ENCODE results near the gene TENM4.

DNA sequence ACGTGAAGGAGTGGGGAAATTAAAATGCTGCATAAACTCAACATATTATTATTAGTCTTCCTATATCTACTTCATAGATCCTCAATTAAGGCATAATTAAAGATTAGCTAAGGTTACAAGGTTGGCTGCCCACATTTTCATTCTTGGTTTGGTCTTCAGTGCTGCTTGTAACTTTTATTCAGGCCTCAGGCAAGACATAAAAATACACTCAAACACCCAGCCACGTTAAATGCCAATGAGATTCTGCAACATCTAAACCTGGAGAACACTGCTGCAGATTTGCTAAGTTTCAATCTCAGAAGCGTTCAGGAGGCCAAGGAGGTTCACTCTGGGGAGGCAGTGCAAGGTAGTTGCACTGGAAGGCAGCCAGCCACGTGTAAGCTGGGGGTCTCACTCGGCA, 507.5 kb downstream of the TENM4 start:
- TF ChIP-seq, protein P1, sequence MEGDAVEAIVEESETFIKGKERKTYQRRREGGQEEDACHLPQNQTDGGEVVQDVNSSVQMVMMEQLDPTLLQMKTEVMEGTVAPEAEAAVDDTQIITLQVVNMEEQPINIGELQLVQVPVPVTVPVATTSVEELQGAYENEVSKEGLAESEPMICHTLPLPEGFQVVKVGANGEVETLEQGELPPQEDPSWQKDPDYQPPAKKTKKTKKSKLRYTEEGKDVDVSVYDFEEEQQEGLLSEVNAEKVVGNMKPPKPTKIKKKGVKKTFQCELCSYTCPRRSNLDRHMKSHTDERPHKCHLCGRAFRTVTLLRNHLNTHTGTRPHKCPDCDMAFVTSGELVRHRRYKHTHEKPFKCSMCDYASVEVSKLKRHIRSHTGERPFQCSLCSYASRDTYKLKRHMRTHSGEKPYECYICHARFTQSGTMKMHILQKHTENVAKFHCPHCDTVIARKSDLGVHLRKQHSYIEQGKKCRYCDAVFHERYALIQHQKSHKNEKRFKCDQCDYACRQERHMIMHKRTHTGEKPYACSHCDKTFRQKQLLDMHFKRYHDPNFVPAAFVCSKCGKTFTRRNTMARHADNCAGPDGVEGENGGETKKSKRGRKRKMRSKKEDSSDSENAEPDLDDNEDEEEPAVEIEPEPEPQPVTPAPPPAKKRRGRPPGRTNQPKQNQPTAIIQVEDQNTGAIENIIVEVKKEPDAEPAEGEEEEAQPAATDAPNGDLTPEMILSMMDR (IDR thresholded peaks at IDR 0.05): no peak
- TF ChIP-seq POLR2AphosphoS2 (conservative IDR thresholded peaks at IDR 0.05; ENCODE audit: low read length) (no peak), POLR2A (IDR thresholded peaks at IDR 0.05; ENCODE audit: low read length) (no peak), GATA3 (IDR thresholded peaks at IDR 0.05; ENCODE audit: borderline replicate concordance) (no peak), MAFK (IDR thresholded peaks at IDR 0.05; ENCODE audit: partially characterized antibody) (no peak), REST (IDR thresholded peaks at IDR 0.05) (no peak), EP300 (IDR thresholded peaks at IDR 0.05) (no peak), CHD2 (IDR thresholded peaks at IDR 0.05; ENCODE audit: low read length, partially characterized antibody) (no peak)
- TF ChIP-seq, protein P2, sequence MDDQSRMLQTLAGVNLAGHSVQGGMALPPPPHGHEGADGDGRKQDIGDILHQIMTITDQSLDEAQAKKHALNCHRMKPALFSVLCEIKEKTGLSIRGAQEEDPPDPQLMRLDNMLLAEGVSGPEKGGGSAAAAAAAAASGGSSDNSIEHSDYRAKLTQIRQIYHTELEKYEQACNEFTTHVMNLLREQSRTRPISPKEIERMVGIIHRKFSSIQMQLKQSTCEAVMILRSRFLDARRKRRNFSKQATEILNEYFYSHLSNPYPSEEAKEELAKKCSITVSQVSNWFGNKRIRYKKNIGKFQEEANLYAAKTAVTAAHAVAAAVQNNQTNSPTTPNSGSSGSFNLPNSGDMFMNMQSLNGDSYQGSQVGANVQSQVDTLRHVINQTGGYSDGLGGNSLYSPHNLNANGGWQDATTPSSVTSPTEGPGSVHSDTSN (IDR thresholded peaks at IDR 0.05): no peak
